ENCODE results near the gene RASL10A.
"Not testable (repeated sequence)": the region's sequence is repeated elsewhere in the genome, so short reads cannot be mapped to it uniquely, and the experiment has no call there.

RASL10A gene

DNA sequence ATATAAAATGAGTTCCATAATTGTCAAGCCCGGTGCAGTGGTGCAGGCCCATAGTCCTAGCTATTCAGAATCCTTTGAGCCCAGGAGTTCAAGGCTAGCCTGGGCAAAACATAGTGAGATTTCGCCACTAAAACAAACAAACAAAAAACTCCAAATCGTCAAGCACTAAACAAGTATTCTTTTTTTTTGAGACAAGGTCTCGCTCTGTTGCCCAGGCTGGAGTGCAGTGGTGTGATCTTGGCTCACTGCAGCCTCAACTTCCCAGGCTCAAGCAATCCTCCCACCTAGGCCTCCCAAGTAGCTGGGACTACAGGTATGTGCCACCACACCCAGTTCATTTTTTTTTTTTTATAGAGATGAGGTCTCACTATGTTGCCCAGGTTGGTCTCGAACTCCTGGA, 29.4 kb upstream of the RASL10A start:
- not testable (repeated sequence) for H3K9me3 ChIP-seq (ENCODE audit: insufficient read depth, low read depth, low read length); H3K27me3 ChIP-seq (ENCODE audit: insufficient read depth, low read length); H3K14ac ChIP-seq (ENCODE audit: low read length); DNase-seq; H3K4me3 ChIP-seq (ENCODE audit: low read depth, low read length); H2AK5ac ChIP-seq (ENCODE audit: low read length); H3K23ac ChIP-seq (ENCODE audit: low read length); H2AFZ ChIP-seq (ENCODE audit: insufficient read depth, low read length, poor library complexity); H3K18ac ChIP-seq (ENCODE audit: low read length); H4K12ac ChIP-seq (ENCODE audit: low read depth, low read length); H3K9ac ChIP-seq (ENCODE audit: low read length); H4K8ac ChIP-seq (ENCODE audit: low read depth, low read length); H3K79me2 ChIP-seq (ENCODE audit: control insufficient read depth, insufficient read depth, low read length, poor library complexity); H3K4me2 ChIP-seq (ENCODE audit: low read length); H3K4ac ChIP-seq (ENCODE audit: low read depth, low read length)
- Histone ChIP-seq H3K36me3 (ENCODE audit: control insufficient read depth in 1 of 2, insufficient read depth in 2 of 2, low read length in 2 of 2) (peaks cover 41 to 43% of the 10 kb centered on the region in 2 experiments), H3K4me1 (ENCODE audit: control insufficient read depth in 1 of 2, insufficient read depth in 2 of 2, low read length in 2 of 2) (peaks cover 42 to 47% of the 10 kb centered on the region in 2 experiments), H2BK12ac (ENCODE audit: low read length) (peak overlapping the region; percentile 56), H3K79me1 (ENCODE audit: low read length) (peaks cover 19% of the 10 kb centered on the region), H2BK120ac (ENCODE audit: insufficient read depth, low read length, poor library complexity) (peak overlapping the region; percentile 62), H3K27ac (ENCODE audit: low read depth, low read length) (peak overlapping the region; percentile 62), H2BK5ac (ENCODE audit: low read depth, low read length, poor library complexity) (peak overlapping the region; percentile 38), H4K91ac (ENCODE audit: low read depth, low read length) (peak overlapping the region; percentile 52)
- whole genome bisulfite sequencing (ENCODE audit: extremely low coverage, insufficient coverage, insufficient read length): no CpG with 5 or more reads among the region's 5 CpGs

- Histone ChIP-seq H2AK5ac (ENCODE audit: low read length) (no peak overlapping the region), H2BK5ac (ENCODE audit: low read depth, low read length, poor library complexity) (no peak overlapping the region), H2BK120ac (ENCODE audit: insufficient read depth, low read length, poor library complexity) (no peak overlapping the region), H3K79me1 (ENCODE audit: low read length) (peaks cover 19% of the 10 kb centered on the region), H3K9me3 (ENCODE audit: insufficient read depth, low read depth, low read length) (peaks cover 3% of the 10 kb centered on the region), H4K8ac (ENCODE audit: low read depth, low read length) (no peak overlapping the region), H3K9ac (ENCODE audit: low read length) (no peak overlapping the region), H3K14ac (ENCODE audit: low read length) (no peak overlapping the region), H3K4me2 (ENCODE audit: low read length) (no peak overlapping the region), H3K4me3 (ENCODE audit: low read depth, low read length) (no peak overlapping the region), H2AFZ (ENCODE audit: insufficient read depth, low read length, poor library complexity) (no peak overlapping the region), H2BK12ac (ENCODE audit: low read length) (no peak overlapping the region), H3K27me3 (ENCODE audit: insufficient read depth, low read length) (no peaks in the 10 kb centered on the region), H4K91ac (ENCODE audit: low read depth, low read length) (no peak overlapping the region), H3K18ac (ENCODE audit: low read length) (no peak overlapping the region), H3K36me3 (ENCODE audit: control insufficient read depth in 1 of 2, insufficient read depth in 2 of 2, low read length in 2 of 2) (peaks cover 41 to 43% of the 10 kb centered on the region in 2 experiments), H3K79me2 (ENCODE audit: control insufficient read depth, insufficient read depth, low read length, poor library complexity) (no peaks in the 10 kb centered on the region), H4K12ac (ENCODE audit: low read depth, low read length) (no peak overlapping the region), H3K4me1 (ENCODE audit: control insufficient read depth in 1 of 2, insufficient read depth in 2 of 2, low read length in 2 of 2) (peaks cover 42 to 47% of the 10 kb centered on the region in 2 experiments), H3K23ac (ENCODE audit: low read length) (no peak overlapping the region), H3K4ac (ENCODE audit: low read depth, low read length) (no peak overlapping the region), H3K27ac (ENCODE audit: low read depth, low read length) (peak overlapping the region; percentile 78)
- peak; percentile 98 to 99 for DNase-seq
- WGBS (ENCODE audit: extremely low coverage, insufficient coverage, insufficient read length): no CpG with 5 or more reads among the region's 5 CpGs
Measured at GRCh38 chr22:29344137-29344536, 28.6 kb upstream of the RASL10A start.

DNA sequence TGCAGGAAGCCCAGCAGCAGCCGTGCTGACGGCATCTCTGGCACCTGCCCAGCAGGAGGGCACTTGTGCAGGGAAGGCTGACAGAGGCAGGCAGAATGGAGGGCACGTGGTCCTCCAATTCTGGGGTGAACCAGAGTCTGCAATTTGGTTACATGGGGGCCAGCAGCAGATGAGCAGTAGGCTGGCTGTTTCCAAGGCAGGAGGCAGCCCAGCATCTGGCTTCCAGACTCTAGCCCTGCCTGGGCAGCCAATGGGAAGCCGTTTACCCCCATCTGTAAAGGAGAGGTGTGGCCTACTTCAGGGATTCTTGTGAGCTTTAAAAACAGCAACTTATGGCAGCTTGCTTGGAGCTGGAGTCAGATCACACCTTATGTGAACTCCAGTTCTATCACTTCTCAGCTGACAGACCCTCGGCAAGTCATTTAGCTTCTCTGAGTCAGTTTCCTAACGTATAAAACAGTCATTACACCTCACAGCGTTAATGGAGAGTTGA, 27.9 kb upstream of the RASL10A start:
- H3K36me3 ChIP-seq (ENCODE audit: control insufficient read depth in 1 of 2, insufficient read depth in 2 of 2, low read length in 2 of 2): peaks cover 44 to 48% of the 10 kb centered on the region in 2 experiments
- no peak overlapping the region for H2AFZ ChIP-seq (ENCODE audit: insufficient read depth, low read length, poor library complexity)
- H3K9me3 ChIP-seq (ENCODE audit: insufficient read depth, low read depth, low read length): no peaks in the 10 kb centered on the region
- peak overlapping the region; percentile 16 for H2BK12ac ChIP-seq (ENCODE audit: low read length)
- WGBS (ENCODE audit: extremely low coverage, insufficient coverage, insufficient read length): no CpG with 5 or more reads among the region's 7 CpGs
- H3K4me2 ChIP-seq (ENCODE audit: low read length): no peak overlapping the region
- no peak overlapping the region for H3K4me3 ChIP-seq (ENCODE audit: low read depth, low read length)
- no peak for DNase-seq
- peaks cover 42 to 47% of the 10 kb centered on the region in 2 experiments for H3K4me1 ChIP-seq (ENCODE audit: control insufficient read depth in 1 of 2, insufficient read depth in 2 of 2, low read length in 2 of 2)
- H2AK5ac ChIP-seq (ENCODE audit: low read length): peak overlapping the region; percentile 6
- H3K27me3 ChIP-seq (ENCODE audit: insufficient read depth, low read length): no peaks in the 10 kb centered on the region
- H2BK5ac ChIP-seq (ENCODE audit: low read depth, low read length, poor library complexity): peak overlapping the region; percentile 26
- no peak overlapping the region for H3K4ac ChIP-seq (ENCODE audit: low read depth, low read length)
- H3K79me2 ChIP-seq (ENCODE audit: control insufficient read depth, insufficient read depth, low read length, poor library complexity): no peaks in the 10 kb centered on the region
- peak overlapping the region; percentile 22 for H3K18ac ChIP-seq (ENCODE audit: low read length)
- peak overlapping the region; percentile 6 for H3K14ac ChIP-seq (ENCODE audit: low read length)
- H2BK120ac ChIP-seq (ENCODE audit: insufficient read depth, low read length, poor library complexity): peak overlapping the region; percentile 4
- peak overlapping the region; percentile 17 for H4K91ac ChIP-seq (ENCODE audit: low read depth, low read length)
- peaks cover 19% of the 10 kb centered on the region for H3K79me1 ChIP-seq (ENCODE audit: low read length)
- no peak overlapping the region for H4K8ac ChIP-seq (ENCODE audit: low read depth, low read length)
- H4K12ac ChIP-seq (ENCODE audit: low read depth, low read length): no peak overlapping the region
- peak overlapping the region; percentile 78 for H3K27ac ChIP-seq (ENCODE audit: low read depth, low read length)
- H3K23ac ChIP-seq (ENCODE audit: low read length): no peak overlapping the region
- H3K9ac ChIP-seq (ENCODE audit: low read length): no peak overlapping the region

DNA sequence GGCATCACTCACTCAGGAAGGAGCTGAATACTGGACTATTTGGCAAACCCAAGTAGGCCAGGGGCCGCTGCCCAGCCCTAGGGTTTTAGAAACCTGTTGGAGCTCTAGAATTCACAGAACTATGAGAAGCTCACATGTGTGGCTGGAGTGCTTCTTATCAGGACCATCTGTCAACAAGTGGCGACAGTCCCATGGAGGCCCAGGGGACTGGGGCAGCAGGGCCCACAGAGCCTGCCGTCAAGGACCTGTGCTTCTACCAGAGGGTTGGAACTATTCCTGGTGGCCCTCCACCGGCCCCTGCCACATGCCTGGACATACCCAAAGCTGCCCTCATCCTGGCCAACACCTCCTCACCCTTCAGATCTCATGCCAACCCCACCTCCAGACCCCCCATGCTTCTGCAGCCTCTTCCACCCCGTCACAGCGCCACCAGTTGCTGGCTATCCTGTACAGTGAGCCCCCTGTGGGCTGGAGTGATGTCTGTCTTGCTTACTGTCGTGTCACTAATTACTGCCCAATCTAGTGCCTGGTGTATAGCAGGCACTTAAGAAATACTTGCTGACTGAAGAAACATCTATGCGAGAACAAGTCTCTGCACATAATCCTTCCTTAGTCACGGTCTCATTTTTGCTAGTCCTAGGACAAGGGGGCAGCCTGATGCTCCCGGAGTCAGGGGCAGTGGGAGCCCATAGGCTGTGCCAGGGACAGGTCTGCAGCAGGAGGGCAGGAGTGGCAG, 27.2 kb upstream of the RASL10A start:
- peaks cover 19% of the 10 kb centered on the region for H3K79me1 ChIP-seq (ENCODE audit: low read length)
- no CpG with 5 or more reads among the region's 10 CpGs for WGBS (ENCODE audit: extremely low coverage, insufficient coverage, insufficient read length)
- no peak overlapping the region for H2AFZ ChIP-seq (ENCODE audit: insufficient read depth, low read length, poor library complexity)
- no peak overlapping the region for H3K23ac ChIP-seq (ENCODE audit: low read length)
- H3K36me3 ChIP-seq (ENCODE audit: control insufficient read depth in 1 of 2, insufficient read depth in 2 of 2, low read length in 2 of 2): peaks cover 47 to 49% of the 10 kb centered on the region in 2 experiments
- no peaks in the 10 kb centered on the region for H3K9me3 ChIP-seq (ENCODE audit: insufficient read depth, low read depth, low read length)
- peak overlapping the region; percentile 34 for H2BK120ac ChIP-seq (ENCODE audit: insufficient read depth, low read length, poor library complexity)
- H3K27me3 ChIP-seq (ENCODE audit: insufficient read depth, low read length): no peaks in the 10 kb centered on the region
- no peak overlapping the region for H3K4me3 ChIP-seq (ENCODE audit: low read depth, low read length)
- H4K8ac ChIP-seq (ENCODE audit: low read depth, low read length): no peak overlapping the region
- H3K14ac ChIP-seq (ENCODE audit: low read length): peak overlapping the region; percentile 6
- no peaks in the 10 kb centered on the region for H3K79me2 ChIP-seq (ENCODE audit: control insufficient read depth, insufficient read depth, low read length, poor library complexity)
- no peak overlapping the region for H3K4me2 ChIP-seq (ENCODE audit: low read length)
- peak overlapping the region; percentile 22 for H3K18ac ChIP-seq (ENCODE audit: low read length)
- H4K91ac ChIP-seq (ENCODE audit: low read depth, low read length): peak overlapping the region; percentile 20
- H3K9ac ChIP-seq (ENCODE audit: low read length): no peak overlapping the region
- peak; percentile 88 to 90 for DNase-seq
- H3K27ac ChIP-seq (ENCODE audit: low read depth, low read length): peak overlapping the region; percentile 29
- H2BK12ac ChIP-seq (ENCODE audit: low read length): peak overlapping the region; percentile 16
- no peak overlapping the region for H3K4ac ChIP-seq (ENCODE audit: low read depth, low read length)
- peaks cover 42 to 47% of the 10 kb centered on the region in 2 experiments for H3K4me1 ChIP-seq (ENCODE audit: control insufficient read depth in 1 of 2, insufficient read depth in 2 of 2, low read length in 2 of 2)
- H2AK5ac ChIP-seq (ENCODE audit: low read length): peak overlapping the region; percentile 6
- H4K12ac ChIP-seq (ENCODE audit: low read depth, low read length): no peak overlapping the region
- H2BK5ac ChIP-seq (ENCODE audit: low read depth, low read length, poor library complexity): no peak overlapping the region
